Esophagus muscularis mucosa (tissue), 4 donors: ENCODE measurements around the gene BPTF. TPM values are rescaled to one million over a fixed set of nuclear protein-coding genes. Genes with fewer than 3 reads are reported as not detected.
"Not testable (repeated sequence)": the region's sequence is repeated elsewhere in the genome, so short reads cannot be mapped to it uniquely, and the experiment has no call there.

Source experiments
- DNase-seq: peaks from one replicate; pipeline ENCODE4 v3.0.0-alpha.2; 2017; ENCODE audit errors: extremely low spot score
- H3K27ac ChIP-seq, 4 donors: fragments of 200-600 bp; sonication (generic); replicated peaks in 1 of 4; 1 replicate in 3 of 4; 2 replicates in 1 of 4; pipeline ENCODE4 v1.5.1; 2016 to 2019; ENCODE audit warnings: mild to moderate bottlenecking in 1 of 4
- H3K27me3 ChIP-seq, 4 donors: fragments of 200-600 bp; sonication (generic); one replicate each; pipeline versions ENCODE4 v1.5.1 to v1.6.0; 2016 to 2019
- H3K36me3 ChIP-seq, 4 donors: fragments of 200-600 bp; sonication (generic); one replicate each; pipeline ENCODE4 v1.5.1; 2016 to 2019
- H3K4me1 ChIP-seq, 4 donors: fragments of 200-600 bp; sonication (generic); one replicate each; pipeline ENCODE4 v1.5.1; 2016 to 2019
- H3K4me3 ChIP-seq, 4 donors: fragments of 200-600 bp; sonication (generic); 1 replicate in 2 of 4; 2 replicates in 2 of 4; pipeline ENCODE4 v1.5.1; 2016 to 2019; ENCODE audit warnings: mild to moderate bottlenecking in 4 of 4, moderate library complexity in 1 of 4
- H3K9me3 ChIP-seq, 4 donors: fragments of 200-600 bp; sonication (generic); 1 replicate in 3 of 4; 2 replicates in 1 of 4; pipeline ENCODE4 v1.5.1; 2016 to 2019
- EP300 ChIP-seq: sonication (generic); formaldehyde crosslinking; IDR thresholded peaks from one replicate; pipeline ENCODE4 v1.6.1; 2017; ENCODE audit warnings: antibody characterized with exemption
- POLR2A ChIP-seq: fragments of 450-650 bp; IDR thresholded peaks from one replicate; pipeline ENCODE4 v1.6.1; 2017; ENCODE audit warnings: antibody characterized with exemption, moderate library complexity, mild to moderate bottlenecking, low read depth
- POLR2AphosphoS5 ChIP-seq, 2 donors: sonication (generic); formaldehyde crosslinking; IDR thresholded peaks; one replicate each; pipeline ENCODE4 v1.6.1; 2017; ENCODE audit warnings: antibody characterized with exemption in 2 of 2
- WGBS: methylation state at CpG from one replicate; pipeline ENCODE4 v1.1.5; 2018; 5-methylcytosine and 5-hydroxymethylcytosine counted together
- intact Hi-C: fragments of 100-400 bp; cut with DNase I; formaldehyde crosslinking; loops from one replicate; pipeline ENCODE4 v1.15.1; 2023
- total RNA-seq, 4 donors: library from RNA; depleted of rRNA; stranded (reverse); fragments of >200 nt; gene quantifications; one replicate each; pipeline versions ENCODE4 v1.1.0 to v1.2.1, GENCODE V29; 2016
- TF ChIP-seq, protein P1 (sequence below), 3 experiments: fragments of 200-600 bp in 2 of 3; fragments of 450-650 bp in 1 of 3; sonication (generic) in 2 of 3; IDR thresholded peaks; one replicate each; pipeline ENCODE4 v1.5.1; 2017 to 2019; ENCODE audit warnings: antibody characterized with exemption in 3 of 3, mild to moderate bottlenecking in 2 of 3, moderate library complexity in 1 of 3

The BPTF gene
- total RNA-seq, 4 donors from 2014 or later: 60.3 to 77.7 (median 74.2) TPM

DNA sequence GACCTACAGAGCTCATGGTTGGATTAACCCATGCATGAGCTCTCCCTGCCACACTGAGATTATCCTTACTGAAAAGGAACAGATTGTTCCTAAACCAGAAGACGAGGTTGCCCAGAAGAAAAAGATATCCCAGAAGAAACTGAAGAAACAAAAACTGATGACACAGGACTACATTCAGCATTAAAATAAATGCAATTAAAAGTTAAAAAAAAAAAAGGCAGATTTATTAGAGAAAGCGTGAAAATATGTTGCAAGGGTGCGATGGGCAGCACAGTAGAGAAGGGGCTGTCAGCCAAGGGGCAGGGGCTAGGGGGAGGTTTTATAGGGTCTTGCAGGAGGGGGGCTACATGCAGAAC, 40.2 kb upstream of the BPTF start:
- H3K36me3 ChIP-seq: no peaks in the 10 kb centered on the region
- H3K4me1 ChIP-seq: no peaks in the 10 kb centered on the region
- H3K4me3 ChIP-seq: no peak overlapping the region
- no peak for DNase-seq
- no peaks in the 10 kb centered on the region for H3K9me3 ChIP-seq
- intact Hi-C loops: no loop called here
- H3K27ac ChIP-seq: no peak overlapping the region
- WGBS: 86% methylated on average over 3 of the region's 3 CpGs
- no peaks in the 10 kb centered on the region for H3K27me3 ChIP-seq
- TF ChIP-seq POLR2A (no peak), EP300 (no peak), POLR2AphosphoS5 (IDR thresholded peaks at IDR 0.05) (no peak)
- TF ChIP-seq, protein P1, sequence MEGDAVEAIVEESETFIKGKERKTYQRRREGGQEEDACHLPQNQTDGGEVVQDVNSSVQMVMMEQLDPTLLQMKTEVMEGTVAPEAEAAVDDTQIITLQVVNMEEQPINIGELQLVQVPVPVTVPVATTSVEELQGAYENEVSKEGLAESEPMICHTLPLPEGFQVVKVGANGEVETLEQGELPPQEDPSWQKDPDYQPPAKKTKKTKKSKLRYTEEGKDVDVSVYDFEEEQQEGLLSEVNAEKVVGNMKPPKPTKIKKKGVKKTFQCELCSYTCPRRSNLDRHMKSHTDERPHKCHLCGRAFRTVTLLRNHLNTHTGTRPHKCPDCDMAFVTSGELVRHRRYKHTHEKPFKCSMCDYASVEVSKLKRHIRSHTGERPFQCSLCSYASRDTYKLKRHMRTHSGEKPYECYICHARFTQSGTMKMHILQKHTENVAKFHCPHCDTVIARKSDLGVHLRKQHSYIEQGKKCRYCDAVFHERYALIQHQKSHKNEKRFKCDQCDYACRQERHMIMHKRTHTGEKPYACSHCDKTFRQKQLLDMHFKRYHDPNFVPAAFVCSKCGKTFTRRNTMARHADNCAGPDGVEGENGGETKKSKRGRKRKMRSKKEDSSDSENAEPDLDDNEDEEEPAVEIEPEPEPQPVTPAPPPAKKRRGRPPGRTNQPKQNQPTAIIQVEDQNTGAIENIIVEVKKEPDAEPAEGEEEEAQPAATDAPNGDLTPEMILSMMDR (IDR thresholded peaks at IDR 0.05): no peak

DNA sequence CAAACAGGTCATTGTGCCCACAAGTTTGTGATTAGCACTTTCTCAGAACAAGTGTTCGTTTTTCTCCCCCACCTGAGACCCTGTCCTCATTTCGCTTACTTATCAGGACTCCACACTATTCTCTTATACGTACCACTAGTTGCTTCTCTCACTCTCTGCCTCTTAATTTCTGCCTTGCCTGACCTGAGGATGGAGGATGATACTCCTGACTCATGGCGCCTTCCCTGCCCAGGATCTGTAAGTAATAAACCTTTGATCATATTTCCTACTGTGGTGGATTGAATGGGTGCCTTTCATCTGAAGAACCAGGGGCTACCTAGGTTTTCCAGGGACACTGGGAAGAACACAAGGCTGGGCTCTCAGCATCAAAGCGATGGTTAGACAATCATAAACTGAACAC, 39.8 kb upstream of the BPTF start:
- no peaks in the 10 kb centered on the region for H3K27me3 ChIP-seq
- H3K4me1 ChIP-seq: no peaks in the 10 kb centered on the region
- no peak for DNase-seq
- WGBS: 95% methylated on average over 5 of the region's 5 CpGs
- H3K36me3 ChIP-seq: no peaks in the 10 kb centered on the region
- TF ChIP-seq EP300: no peak
- TF ChIP-seq POLR2AphosphoS5 (IDR thresholded peaks at IDR 0.05): no peak
- TF ChIP-seq, protein P1 (IDR thresholded peaks at IDR 0.05): no peak
- no peak for TF ChIP-seq POLR2A
- no peak overlapping the region for H3K27ac ChIP-seq
- intact Hi-C loops: no loop called here
- no peak overlapping the region for H3K4me3 ChIP-seq
- H3K9me3 ChIP-seq: no peaks in the 10 kb centered on the region

DNA sequence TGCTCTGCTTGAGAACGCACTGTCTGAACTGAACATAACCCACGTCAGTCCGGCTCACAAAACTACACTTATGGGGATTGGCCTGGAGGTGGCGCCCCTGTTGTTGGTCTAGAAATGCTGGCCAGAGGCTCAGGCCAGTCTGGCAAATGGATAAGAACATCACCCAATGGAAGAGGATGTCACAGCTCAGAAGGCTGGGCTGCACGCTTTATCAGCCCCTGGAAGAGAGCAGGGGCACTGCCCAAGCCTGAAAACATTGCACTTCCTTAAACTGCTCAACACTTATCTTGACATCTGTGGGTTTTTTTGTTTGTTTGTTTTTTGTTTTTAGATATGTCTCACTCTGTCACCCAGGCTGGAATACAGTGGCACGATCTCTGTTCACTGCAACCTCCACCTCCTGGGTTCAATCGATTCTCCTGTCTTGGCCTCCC, 24.8 kb upstream of the BPTF start:
- no peaks in the 10 kb centered on the region for H3K27me3 ChIP-seq
- H3K4me3 ChIP-seq: no peak overlapping the region
- peak; percentile 93 for DNase-seq
- TF ChIP-seq, protein P1 (IDR thresholded peaks at IDR 0.05): peak; percentile 52 to 65 (median 63)
- TF ChIP-seq POLR2AphosphoS5 (IDR thresholded peaks at IDR 0.05) (peak in 1 of 2 donors; percentile 8), POLR2A (no peak)
- H3K36me3 ChIP-seq: no peaks in the 10 kb centered on the region
- no peaks in the 10 kb centered on the region for H3K4me1 ChIP-seq
- H3K9me3 ChIP-seq: no peaks in the 10 kb centered on the region
- WGBS: 45% methylated on average over 6 of the region's 7 CpGs
- intact Hi-C loops: loop anchor here (5.0 kb wide), 1 partner anchor 67 kb away; no protein-coding TSS in a partner anchor
- H3K27ac ChIP-seq: no peak overlapping the region

DNA sequence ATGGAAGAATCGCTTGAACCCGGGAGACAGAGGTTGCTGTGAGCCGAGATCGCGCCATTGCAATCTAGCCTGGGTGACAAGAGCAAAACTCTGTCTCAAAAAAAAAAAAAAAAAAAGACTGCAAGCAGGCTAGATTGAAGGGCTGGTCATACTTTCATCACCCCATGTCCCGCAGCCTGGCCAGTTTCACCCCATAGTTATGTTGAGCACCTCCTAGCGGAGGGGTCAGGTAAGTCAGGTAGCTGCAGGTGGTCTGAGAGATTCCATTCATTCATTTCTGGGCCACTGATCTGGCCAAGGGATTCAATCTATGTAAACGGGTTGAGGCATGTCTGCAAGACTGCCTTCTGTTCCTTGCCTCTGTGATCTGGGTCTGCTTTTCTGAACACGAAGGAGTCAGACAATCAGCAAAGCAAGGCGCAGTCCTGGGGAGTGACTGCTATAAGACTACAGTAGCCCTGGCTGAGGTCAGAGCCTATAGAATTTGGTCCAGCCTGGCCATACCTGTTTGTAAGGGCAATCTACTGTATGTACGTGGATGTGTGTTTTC, 23.6 kb upstream of the BPTF start:
- no peak for TF ChIP-seq POLR2A
- TF ChIP-seq, protein P1 (IDR thresholded peaks at IDR 0.05): no peak
- no peak for TF ChIP-seq EP300
- TF ChIP-seq POLR2AphosphoS5 (IDR thresholded peaks at IDR 0.05): no peak
- no peaks in the 10 kb centered on the region for H3K27me3 ChIP-seq
- no peaks in the 10 kb centered on the region for H3K36me3 ChIP-seq
- H3K4me1 ChIP-seq: no peaks in the 10 kb centered on the region
- WGBS: 96% methylated on average over 11 of the region's 11 CpGs
- H3K9me3 ChIP-seq: no peaks in the 10 kb centered on the region
- no peak overlapping the region for H3K4me3 ChIP-seq
- intact Hi-C loops: loop anchor here (5.0 kb wide), 1 partner anchor 66 kb away; no protein-coding TSS in a partner anchor
- no peak for DNase-seq
- no peak overlapping the region for H3K27ac ChIP-seq

DNA sequence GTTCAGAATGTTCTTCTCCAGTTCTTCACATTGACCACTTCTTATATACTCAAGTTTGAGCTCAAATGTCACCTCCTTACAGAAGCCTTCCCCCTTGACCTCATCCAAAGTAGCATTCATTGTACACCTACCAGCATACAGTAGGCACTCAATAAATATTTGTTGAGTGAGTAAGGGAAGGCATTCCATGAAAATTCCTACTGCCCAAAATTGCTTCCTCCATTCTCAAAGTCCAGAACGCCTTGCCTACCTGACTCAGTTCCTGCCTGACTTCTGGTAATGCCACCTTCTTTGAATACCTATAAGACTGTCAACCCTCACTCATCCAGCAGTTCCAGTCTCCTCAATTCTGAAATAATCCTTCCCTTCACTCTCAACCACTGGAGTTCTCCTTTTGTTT, 14.8 kb upstream of the BPTF start:
- 71% methylated on average over 1 of the region's 1 CpG for WGBS
- Histone ChIP-seq H3K4me1 (no peaks in the 10 kb centered on the region), H3K36me3 (no peaks in the 10 kb centered on the region), H3K4me3 (no peak overlapping the region), H3K9me3 (no peaks in the 10 kb centered on the region), H3K27me3 (no peaks in the 10 kb centered on the region), H3K27ac (no peak overlapping the region)
- TF ChIP-seq, protein P1 (IDR thresholded peaks at IDR 0.05): no peak
- TF ChIP-seq EP300 (no peak), POLR2A (no peak), POLR2AphosphoS5 (IDR thresholded peaks at IDR 0.05) (no peak)
- no peak for DNase-seq
- intact Hi-C loops: no loop called here

DNA sequence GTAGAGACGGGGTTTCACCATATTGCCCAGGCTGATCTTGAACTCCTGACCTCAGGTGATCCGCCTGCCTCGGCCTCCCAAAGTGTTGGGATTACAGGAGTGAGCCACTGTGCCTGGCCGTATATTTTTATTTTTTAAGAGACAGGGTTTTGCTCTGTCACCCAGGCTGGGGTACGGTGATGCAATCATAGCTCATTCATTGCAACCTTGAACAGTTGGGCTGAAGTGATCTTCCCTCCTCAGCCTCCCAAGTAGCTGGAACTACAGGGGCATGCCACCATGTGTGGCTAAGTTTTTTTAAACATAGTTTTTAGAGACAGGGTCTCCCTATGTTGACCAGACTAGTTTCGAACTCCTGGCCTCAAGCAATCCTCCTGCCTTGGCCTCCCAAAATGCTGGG, 12.9 kb upstream of the BPTF start:
- H3K36me3 ChIP-seq, H3K27ac ChIP-seq, H3K4me1 ChIP-seq, H3K9me3 ChIP-seq, intact Hi-C loops, H3K27me3 ChIP-seq, H3K4me3 ChIP-seq, DNase-seq: not testable (repeated sequence)
- WGBS: 93% methylated on average over 4 of the region's 6 CpGs
